Keratinocyte (primary cell): Measurements from ENCODE around the gene MED27. TPM values are rescaled to one million over a fixed set of nuclear protein-coding genes. Genes with fewer than 3 reads are reported as not detected.

ENCODE experiments used
- DNase-seq: peaks from one replicate; pipeline ENCODE4 v3.0.0-alpha.2; 2011; ENCODE audit warnings: low read depth, missing footprints, low spot score
- FAIRE-seq: peaks from 2 replicates; lab custom pipeline; 2011; peaks lifted over from hg19 to GRCh38; lab: Jason Lieb, UNC
- H2AFZ ChIP-seq: 2 replicates; pipeline ENCODE4 v1.6.0; 2012; ENCODE audit warnings: low read length, control low read depth, inconsistent platforms; ENCODE audit not compliant: control insufficient read depth
- H3K27ac ChIP-seq: 2 replicates; pipeline ENCODE4 v1.5.1; 2011; ENCODE audit warnings: low read length; ENCODE audit not compliant: control insufficient read depth, insufficient read depth
- H3K27me3 ChIP-seq: 3 replicates; pipeline ENCODE4 v1.6.0; 2011; ENCODE audit warnings: low read length; ENCODE audit not compliant: control insufficient read depth, insufficient read depth; ENCODE audit errors: extremely low read depth
- H3K36me3 ChIP-seq, 2 experiments: 2 replicates in 1 of 2; 3 replicates in 1 of 2; pipeline ENCODE4 v1.5.1; 2011; ENCODE audit warnings: low read length in 2 of 2, mild to moderate bottlenecking in 1 of 2; ENCODE audit not compliant: control insufficient read depth in 2 of 2, insufficient read depth in 2 of 2; ENCODE audit errors: extremely low read depth in 1 of 2
- H3K4me1 ChIP-seq: 3 replicates; pipeline ENCODE4 v1.5.1; 2011; ENCODE audit warnings: low read length; ENCODE audit not compliant: control insufficient read depth, insufficient read depth; ENCODE audit errors: extremely low read depth
- H3K4me2 ChIP-seq: 3 replicates; pipeline ENCODE4 v1.6.0; 2011; ENCODE audit warnings: low read depth, low read length; ENCODE audit not compliant: control insufficient read depth, insufficient read depth; ENCODE audit errors: extremely low read depth
- H3K4me3 ChIP-seq, 3 experiments: fragments of 200-600 bp in 1 of 3; sonication (generic) in 1 of 3; 2 replicates in 2 of 3; 3 replicates in 1 of 3; pipeline ENCODE4 v1.5.1; 2011 to 2016; ENCODE audit warnings: low read length in 3 of 3, mild to moderate bottlenecking in 3 of 3, control low read depth in 2 of 3, inconsistent platforms in 1 of 3, low read depth in 1 of 3, mixed read lengths in 1 of 3, mixed run types in 1 of 3, moderate library complexity in 1 of 3; ENCODE audit not compliant: control insufficient read depth in 2 of 3, insufficient read depth in 2 of 3; ENCODE audit errors: extremely low read depth in 1 of 3
- H3K79me2 ChIP-seq: 2 replicates; pipeline ENCODE4 v1.6.0; 2012; ENCODE audit warnings: low read length; ENCODE audit not compliant: control insufficient read depth, insufficient read depth
- H3K9ac ChIP-seq: 3 replicates; pipeline ENCODE4 v1.6.0; 2011; ENCODE audit warnings: low read length; ENCODE audit not compliant: control insufficient read depth, insufficient read depth; ENCODE audit errors: extremely low read depth
- H3K9me1 ChIP-seq: 3 replicates; pipeline ENCODE4 v1.6.0; 2011; ENCODE audit warnings: low read length; ENCODE audit not compliant: control insufficient read depth, insufficient read depth; ENCODE audit errors: extremely low read depth
- H3K9me3 ChIP-seq: 2 replicates; pipeline ENCODE4 v1.5.1; 2012; ENCODE audit warnings: low read depth, low read length; ENCODE audit not compliant: control insufficient read depth
- H4K20me1 ChIP-seq: 3 replicates; pipeline ENCODE4 v1.6.0; 2011; ENCODE audit warnings: low read length; ENCODE audit not compliant: control insufficient read depth, insufficient read depth; ENCODE audit errors: extremely low read depth
- CTCF ChIP-seq, 3 experiments: IDR thresholded peaks in 1 of 3; conservative IDR thresholded peaks in 1 of 3; optimal IDR thresholded peaks in 1 of 3; 2 replicates in 2 of 3; 3 replicates in 1 of 3; pipeline versions ENCODE3 to v1.5.1; 2011; ENCODE audit warnings: low read length in 3 of 3, mild to moderate bottlenecking in 3 of 3, moderate library complexity in 2 of 3, control low read depth in 1 of 3, inconsistent platforms in 1 of 3; ENCODE audit not compliant: insufficient read depth in 2 of 3; ENCODE audit errors: extremely low read depth in 1 of 3
- EZH2 ChIP-seq: IDR thresholded peaks from one replicate; pipeline ENCODE4 v1.6.1; 2012; ENCODE audit warnings: inconsistent platforms, mild to moderate bottlenecking, low read length, moderate library complexity
- dilution Hi-C: fragments of 300-500 bp; cut with MboI; formaldehyde crosslinking; loops from one replicate; pipeline ENCODE4 v1.7.0; 2020; ENCODE audit warnings: low sequenced_read_pairs; ENCODE audit not compliant: extremely low pct_ligation_motif_present
- polyA plus RNA-seq, 5 experiments: library from polyadenylated mRNA; depleted of rRNA in 3 of 5; stranded (reverse) in 3 of 5; stranded (forward) in 1 of 5; unstranded in 1 of 5; fragments of >200 nt; gene quantifications; 1 replicate in 1 of 5; 2 replicates in 3 of 5; 3 replicates in 1 of 5; pipeline versions ENCODE4 v1.2.1 to v1.2.3, GENCODE V29; 2011 to 2012; ENCODE audit warnings: missing spikeins in 2 of 5, low read depth in 1 of 5, low replicate concordance in 1 of 5

Gene MED27
- polyA plus RNA-seq, 1 donor (not counting 4 experiments of a cell fraction or from before 2014, with no cell fraction given), result 39.0 TPM

- no peak overlapping the region for H3K9ac ChIP-seq
- peaks cover 3% of the 10 kb centered on the region for H3K4me1 ChIP-seq
- no peak overlapping the region for H3K27ac ChIP-seq
- no peaks in the 10 kb centered on the region for H3K79me2 ChIP-seq
- H3K9me1 ChIP-seq, result no peaks in the 10 kb centered on the region
- no peaks in the 10 kb centered on the region for H3K36me3 ChIP-seq
- FAIRE-seq (no peak), DNase-seq (no peak)
- no peaks in the 10 kb centered on the region for H4K20me1 ChIP-seq
- no peak overlapping the region for H3K4me3 ChIP-seq
- no peak overlapping the region for H2AFZ ChIP-seq
- peaks cover 60% of the 10 kb centered on the region for H3K27me3 ChIP-seq
- peaks cover 17% of the 10 kb centered on the region for H3K9me3 ChIP-seq
- no peak for TF ChIP-seq CTCF (optimal IDR thresholded peaks at IDR 0.05 in 1 of 3, IDR thresholded peaks at IDR 0.05 in 1 of 3, conservative IDR thresholded peaks at IDR 0.05 in 1 of 3; ENCODE audit: extremely low read depth in 1 of 3, insufficient read depth in 2 of 3, low read length in 3 of 3)
- TF ChIP-seq EZH2, result no peak
- dilution Hi-C loops, result no loop called here
- no peak overlapping the region for H3K4me2 ChIP-seq
These were observed 242.9 kb downstream of the MED27 start for GRCh38 chr9:131836607-131837315.

GRCh38 chr9:131836021-131836420 is 243.6 kb downstream of the MED27 start:
- H3K36me3 ChIP-seq, result no peaks in the 10 kb centered on the region
- H3K27me3 ChIP-seq, result peaks cover 60% of the 10 kb centered on the region
- TF ChIP-seq EZH2 (no peak), CTCF (optimal IDR thresholded peaks at IDR 0.05 in 1 of 3, IDR thresholded peaks at IDR 0.05 in 1 of 3, conservative IDR thresholded peaks at IDR 0.05 in 1 of 3; ENCODE audit: extremely low read depth in 1 of 3, insufficient read depth in 2 of 3, low read length in 3 of 3) (no peak)
- H3K27ac ChIP-seq, result no peak overlapping the region
- H3K4me1 ChIP-seq, result peaks cover 3% of the 10 kb centered on the region
- no peaks in the 10 kb centered on the region for H3K79me2 ChIP-seq
- H3K4me3 ChIP-seq, result no peak overlapping the region
- peaks cover 17% of the 10 kb centered on the region for H3K9me3 ChIP-seq
- dilution Hi-C loops, result no loop called here
- H4K20me1 ChIP-seq, result no peaks in the 10 kb centered on the region
- H3K9me1 ChIP-seq, result no peaks in the 10 kb centered on the region
- no peak overlapping the region for H3K4me2 ChIP-seq
- FAIRE-seq (no peak), DNase-seq (no peak)
- no peak overlapping the region for H2AFZ ChIP-seq
- no peak overlapping the region for H3K9ac ChIP-seq
